Mesenchymal stem cell (in vitro differentiated cells and primary cell): ENCODE results near the gene SCFD2.

Experiments used
- DNase-seq: peaks from one replicate; pipeline ENCODE4 v3.0.0-alpha.2; 2013
- H2AFZ ChIP-seq: one replicate; pipeline ENCODE4 v1.6.1; 2013; ENCODE audit warnings: low read depth, mild to moderate bottlenecking, control low read depth, inconsistent platforms, low read length, moderate library complexity
- H2AK5ac ChIP-seq: 2 replicates; pipeline ENCODE4 v1.6.1; 2013; ENCODE audit warnings: low read length, moderate library complexity, mild to moderate bottlenecking, inconsistent platforms; ENCODE audit not compliant: severe bottlenecking
- H2BK120ac ChIP-seq: one replicate; pipeline ENCODE4 v1.6.1; 2013; ENCODE audit warnings: low read depth, mild to moderate bottlenecking, inconsistent platforms, low read length, moderate library complexity
- H2BK12ac ChIP-seq, 2 experiments: one replicate each; pipeline ENCODE4 v1.6.1; 2013; ENCODE audit warnings: inconsistent platforms in 2 of 2, low read length in 2 of 2, mild to moderate bottlenecking in 2 of 2, moderate library complexity in 2 of 2, control low read depth in 1 of 2
- H2BK15ac ChIP-seq: one replicate; pipeline ENCODE4 v1.6.1; 2013; ENCODE audit warnings: mild to moderate bottlenecking, low read depth, inconsistent platforms; ENCODE audit not compliant: poor library complexity, severe bottlenecking
- H2BK5ac ChIP-seq: 2 replicates; pipeline ENCODE4 v1.6.1; 2013; ENCODE audit warnings: low read depth, mild to moderate bottlenecking, low read length, control low read depth, inconsistent platforms; ENCODE audit not compliant: poor library complexity, severe bottlenecking
- H3K14ac ChIP-seq, 2 experiments: one replicate each; pipeline ENCODE4 v1.6.1; 2013; ENCODE audit warnings: inconsistent platforms in 2 of 2, low read length in 2 of 2, control low read depth in 1 of 2, mild to moderate bottlenecking in 1 of 2, moderate library complexity in 1 of 2
- H3K18ac ChIP-seq, 2 experiments: one replicate each; pipeline ENCODE4 v1.6.1; 2013; ENCODE audit warnings: inconsistent platforms in 2 of 2, low read length in 2 of 2, control low read depth in 1 of 2, low read depth in 1 of 2, mild to moderate bottlenecking in 1 of 2
- H3K23ac ChIP-seq, 2 experiments: one replicate each; pipeline ENCODE4 v1.6.1; 2013; ENCODE audit warnings: inconsistent platforms in 2 of 2, low read length in 2 of 2, mild to moderate bottlenecking in 2 of 2, moderate library complexity in 2 of 2, control low read depth in 1 of 2
- H3K27ac ChIP-seq: 2 replicates; pipeline ENCODE4 v1.5.1; 2013; ENCODE audit warnings: mild to moderate bottlenecking, moderate library complexity, low read length, control low read depth, inconsistent platforms; ENCODE audit not compliant: poor library complexity, severe bottlenecking
- H3K27me3 ChIP-seq, 2 experiments: 2 replicates each; pipeline versions ENCODE4 v1.6.1 to v1.7.0; 2013; ENCODE audit warnings: low read length in 2 of 2, mild to moderate bottlenecking in 2 of 2, moderate library complexity in 2 of 2, control low read depth in 1 of 2, inconsistent platforms in 1 of 2; ENCODE audit not compliant: control insufficient read depth in 1 of 2, insufficient read depth in 1 of 2
- H3K36me3 ChIP-seq, 2 experiments: 2 replicates each; pipeline versions ENCODE4 v1.6.1 to v1.7.0; 2013; ENCODE audit warnings: low read length in 2 of 2, control low read depth in 1 of 2, inconsistent platforms in 1 of 2, low read depth in 1 of 2, mild to moderate bottlenecking in 1 of 2; ENCODE audit not compliant: insufficient read depth in 2 of 2, control insufficient read depth in 1 of 2
- H3K4ac ChIP-seq, 2 experiments: one replicate each; pipeline ENCODE4 v1.6.1; 2013; ENCODE audit warnings: inconsistent platforms in 2 of 2, low read length in 2 of 2, mild to moderate bottlenecking in 2 of 2, moderate library complexity in 2 of 2, control low read depth in 1 of 2, low read depth in 1 of 2
- H3K4me1 ChIP-seq: 2 replicates; pipeline ENCODE4 v1.6.1; 2013; ENCODE audit warnings: low read depth, low read length, control low read depth; ENCODE audit not compliant: control insufficient read depth, insufficient read depth
- H3K4me2 ChIP-seq: 2 replicates; pipeline ENCODE4 v1.6.1; 2013; ENCODE audit warnings: low read length, mild to moderate bottlenecking, inconsistent platforms; ENCODE audit not compliant: poor library complexity, severe bottlenecking
- H3K4me3 ChIP-seq, 2 experiments: 2 replicates each; pipeline versions ENCODE4 v1.5.1 to v1.7.0; 2013; ENCODE audit warnings: low read length in 2 of 2, mild to moderate bottlenecking in 2 of 2, control low read depth in 1 of 2, low read depth in 1 of 2; ENCODE audit not compliant: insufficient read depth in 1 of 2
- H3K79me1 ChIP-seq: replicated peaks from 2 replicates; pipeline ENCODE4 v1.6.1; 2013; ENCODE audit warnings: mild to moderate bottlenecking, control low read depth, low read length, inconsistent platforms; ENCODE audit not compliant: poor library complexity, severe bottlenecking
- H3K9ac ChIP-seq: 2 replicates; pipeline ENCODE4 v1.7.0; 2013; ENCODE audit warnings: mild to moderate bottlenecking, low read length, moderate library complexity
- H3K9me3 ChIP-seq: 2 replicates; pipeline ENCODE4 v1.7.0; 2013; ENCODE audit warnings: mild to moderate bottlenecking, low read length; ENCODE audit not compliant: control insufficient read depth
- H4K8ac ChIP-seq: one replicate; pipeline ENCODE4 v1.6.1; 2013; ENCODE audit warnings: inconsistent platforms, mild to moderate bottlenecking, low read length, moderate library complexity
- H4K91ac ChIP-seq: one replicate; pipeline ENCODE4 v1.6.1; 2013; ENCODE audit warnings: mild to moderate bottlenecking, low read length, inconsistent platforms
- WGBS: methylation state at CpG from one replicate; pipeline ENCODE4 v1.1.7; 2013; ENCODE audit warnings: mixed read lengths; 5-methylcytosine and 5-hydroxymethylcytosine counted together

Gene SCFD2

DNA sequence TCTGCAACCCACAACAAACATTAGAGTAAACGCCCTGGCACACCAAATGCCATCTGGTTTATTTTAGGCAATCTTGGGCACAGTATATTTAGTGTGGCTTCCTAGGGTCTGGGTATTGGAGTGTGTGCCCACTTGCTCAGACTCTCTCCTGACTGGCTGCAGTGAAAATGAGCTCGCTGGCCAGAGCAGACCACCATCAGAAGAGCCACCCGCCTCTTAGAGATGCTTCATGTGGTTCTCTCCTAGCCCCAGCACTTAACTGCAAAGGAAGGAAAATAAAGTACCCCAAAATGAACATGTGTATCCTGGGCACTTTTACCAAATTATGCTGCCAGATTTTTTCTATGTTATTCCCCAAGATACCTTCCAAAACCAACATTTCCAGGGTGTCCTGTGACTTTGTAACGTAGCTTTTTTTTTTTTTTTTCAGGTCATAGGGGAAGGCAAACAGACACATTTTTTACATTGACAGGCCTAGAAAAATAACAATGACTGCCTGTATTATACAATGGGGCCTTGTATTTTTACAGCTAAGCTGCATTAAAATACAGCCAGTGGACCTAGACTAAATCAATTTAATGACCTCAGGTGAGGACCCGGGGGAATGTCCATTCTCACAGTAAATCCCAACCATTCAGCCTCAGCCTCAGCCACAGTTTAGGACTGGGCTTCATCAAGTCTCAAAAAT is 310.0 kb downstream of the SCFD2 start:
- peaks cover 2% of the 10 kb centered on the region for H3K4me1 ChIP-seq
- no peaks in the 10 kb centered on the region for H3K79me1 ChIP-seq

DNA sequence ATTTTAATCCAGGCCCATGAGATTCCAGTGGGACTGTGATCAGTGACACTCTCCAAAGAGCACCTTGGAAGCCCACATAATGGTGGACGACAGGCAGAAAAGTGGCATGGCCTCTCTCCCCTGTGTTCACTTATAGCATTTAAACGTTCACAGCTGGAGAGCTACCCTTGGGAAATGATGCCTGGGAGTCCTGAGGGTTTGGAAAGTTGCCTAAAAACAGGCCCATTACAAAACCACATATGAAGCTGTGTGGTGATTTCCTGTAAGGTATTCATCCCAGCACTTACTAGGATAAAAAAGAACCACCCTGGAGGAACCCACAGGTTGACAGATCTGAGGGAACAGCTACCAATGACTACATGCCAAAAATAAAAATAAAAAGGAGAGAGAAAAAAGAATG is 310.6 kb downstream of the SCFD2 start:
- Histone ChIP-seq H3K27ac (no peak overlapping the region), H3K4me1 (peaks cover 2% of the 10 kb centered on the region), H3K14ac (no peak overlapping the region), H3K4ac (no peak overlapping the region), H4K91ac (no peak overlapping the region), H3K9ac (no peak overlapping the region), H3K27me3 (no peaks in the 10 kb centered on the region), H3K79me1 (no peaks in the 10 kb centered on the region), H2BK12ac (peak overlapping the region in 1 of 2 experiments; percentile 90), H3K9me3 (no peaks in the 10 kb centered on the region), H2AFZ (no peak overlapping the region), H3K36me3 (no peaks in the 10 kb centered on the region), H3K18ac (peak overlapping the region in 1 of 2 experiments; percentile 7), H3K23ac (no peak overlapping the region), H2BK15ac (no peak overlapping the region), H3K4me2 (no peak overlapping the region), H2AK5ac (no peak overlapping the region), H2BK5ac (no peak overlapping the region), H3K4me3 (no peak overlapping the region), H4K8ac (peak overlapping the region; percentile 9), H2BK120ac (no peak overlapping the region)
- no CpG with 5 or more reads among the region's 2 CpGs for WGBS
- peak; percentile 68 for DNase-seq

More for the DNA sequence above, 310.0 kb downstream of the SCFD2 start:
- Histone ChIP-seq H2AFZ (no peak overlapping the region), H3K4ac (no peak overlapping the region), H2BK15ac (peak overlapping the region; percentile 77), H3K36me3 (no peaks in the 10 kb centered on the region), H3K23ac (no peak overlapping the region), H2BK5ac (no peak overlapping the region), H4K8ac (no peak overlapping the region), H3K4me3 (no peak overlapping the region), H3K18ac (no peak overlapping the region), H3K27ac (no peak overlapping the region), H2AK5ac (no peak overlapping the region), H3K9me3 (no peaks in the 10 kb centered on the region), H4K91ac (no peak overlapping the region), H3K9ac (no peak overlapping the region), H3K14ac (no peak overlapping the region), H2BK120ac (no peak overlapping the region), H3K4me2 (no peak overlapping the region), H2BK12ac (no peak overlapping the region), H3K27me3 (no peaks in the 10 kb centered on the region)
- DNase-seq, result no peak
- 85% methylated on average over 3 of the region's 5 CpGs for WGBS

DNA sequence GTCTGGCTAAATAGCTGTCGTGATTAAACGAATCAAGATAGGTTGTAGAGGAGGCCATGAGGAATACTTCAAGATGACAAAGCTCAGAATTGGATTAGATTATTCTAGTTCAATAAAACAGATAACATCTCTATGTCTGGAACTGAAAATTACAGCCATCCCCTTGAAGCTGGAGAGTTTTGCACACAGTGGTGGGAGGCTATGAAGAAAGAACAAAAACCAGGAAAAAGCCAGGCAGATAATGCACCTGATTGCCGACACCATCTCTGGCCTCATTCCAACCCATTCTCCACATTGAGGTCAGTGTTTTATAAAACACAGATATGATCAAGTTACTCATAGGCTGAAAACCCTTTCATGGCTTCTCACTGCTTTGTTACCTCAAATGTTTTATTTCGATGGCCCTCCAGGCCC is 315.5 kb downstream of the SCFD2 start:
- no peaks in the 10 kb centered on the region for H3K9me3 ChIP-seq
- no peaks in the 10 kb centered on the region for H3K27me3 ChIP-seq
- no peak overlapping the region for H2BK12ac ChIP-seq
- no peak overlapping the region for H2BK120ac ChIP-seq
- no peak overlapping the region for H2AK5ac ChIP-seq
- H4K91ac ChIP-seq, result no peak overlapping the region
- H3K4me1 ChIP-seq, result peaks cover 2% of the 10 kb centered on the region
- H3K4ac ChIP-seq, result no peak overlapping the region
- WGBS, result 91% methylated on average over 4 of the region's 4 CpGs
- no peak overlapping the region for H2AFZ ChIP-seq
- no peak overlapping the region for H3K9ac ChIP-seq
- no peak overlapping the region for H3K14ac ChIP-seq
- H3K27ac ChIP-seq, result no peak overlapping the region
- DNase-seq, result no peak
- H3K4me3 ChIP-seq, result no peak overlapping the region
- H4K8ac ChIP-seq, result no peak overlapping the region
- no peak overlapping the region for H3K4me2 ChIP-seq
- no peak overlapping the region for H2BK5ac ChIP-seq
- no peaks in the 10 kb centered on the region for H3K79me1 ChIP-seq
- no peak overlapping the region for H2BK15ac ChIP-seq
- H3K36me3 ChIP-seq, result peaks cover 0 to 9% of the 10 kb centered on the region in 2 experiments
- H3K18ac ChIP-seq, result no peak overlapping the region
- no peak overlapping the region for H3K23ac ChIP-seq

DNA sequence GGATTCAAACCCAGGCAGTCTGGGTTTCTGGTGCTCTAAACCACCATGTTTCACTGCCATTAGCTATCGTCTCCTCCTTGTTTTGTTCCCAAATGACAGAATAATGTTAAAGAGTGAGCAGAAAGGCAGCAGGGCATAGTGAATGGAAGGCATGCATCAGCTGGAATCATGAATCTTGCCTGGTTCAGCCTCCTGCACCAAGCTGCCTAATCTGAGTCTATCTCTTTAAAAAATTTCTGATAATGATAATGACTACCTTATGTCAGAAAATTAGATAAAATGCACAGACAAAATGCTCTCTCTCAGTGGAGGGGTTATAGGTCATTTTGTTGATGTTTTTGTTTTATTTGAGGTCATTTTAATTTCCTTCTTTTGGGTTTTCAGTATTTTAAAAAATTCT is 316.3 kb downstream of the SCFD2 start:
- no peak overlapping the region for H4K91ac ChIP-seq
- no peak overlapping the region for H3K9ac ChIP-seq
- H2BK5ac ChIP-seq, result no peak overlapping the region
- no peak overlapping the region for H2AK5ac ChIP-seq
- H3K36me3 ChIP-seq, result peaks cover 0 to 9% of the 10 kb centered on the region in 2 experiments
- peak overlapping the region in 1 of 2 experiments; percentile 9 for H3K4ac ChIP-seq
- H3K79me1 ChIP-seq, result no peaks in the 10 kb centered on the region
- H2BK15ac ChIP-seq, result no peak overlapping the region
- DNase-seq, result no peak
- no peak overlapping the region for H3K4me2 ChIP-seq
- H4K8ac ChIP-seq, result no peak overlapping the region
- no peaks in the 10 kb centered on the region for H3K9me3 ChIP-seq
- H3K4me3 ChIP-seq, result no peak overlapping the region
- H3K27me3 ChIP-seq, result no peaks in the 10 kb centered on the region
- no CpG with 5 or more reads among the region's 1 CpG for WGBS
- no peaks in the 10 kb centered on the region for H3K4me1 ChIP-seq
- no peak overlapping the region for H2AFZ ChIP-seq
- H2BK120ac ChIP-seq, result no peak overlapping the region
- H3K18ac ChIP-seq, result no peak overlapping the region
- H2BK12ac ChIP-seq, result no peak overlapping the region
- H3K14ac ChIP-seq, result no peak overlapping the region
- no peak overlapping the region for H3K23ac ChIP-seq
- no peak overlapping the region for H3K27ac ChIP-seq
